Measurements from ENCODE around the gene ZMIZ1. TPM values are rescaled to one million over a fixed set of nuclear protein-coding genes. Genes with fewer than 3 reads are reported as not detected.

Gene ZMIZ1
- polyA plus RNA-seq, 1 experiment = 7.6 TPM

- CTCF ChIA-PET = interaction anchor here (0.6 to 2.9 kb wide), 2 partner anchors 62 to 69 kb away, joined by 5 to 10 read pairs; no protein-coding TSS in a partner anchor
- Histone ChIP-seq H3K27ac (ENCODE audit: low read depth, low read length) (peak overlapping the region; percentile 57), H3K9me3 (ENCODE audit: control insufficient read depth, insufficient read depth, low read length) (no peaks in the 10 kb centered on the region)
Measured at GRCh38 chr10:79133416-79133815, 64.7 kb downstream of the ZMIZ1 start.

GRCh38 chr10:79135790-79136189 lies 67.0 kb downstream of the ZMIZ1 start:
- no peak overlapping the region for H3K4me3 ChIP-seq (ENCODE audit: low read depth, low read length)
- DNase-seq (ENCODE audit: low read depth, low spot score) = no peak
- no peaks in the 10 kb centered on the region for H3K27me3 ChIP-seq (ENCODE audit: control insufficient read depth, insufficient read depth, low read length)
- POLR2A ChIA-PET = no interaction called here
- CTCF ChIA-PET = no interaction called here
- peak overlapping the region; percentile 77 for H3K27ac ChIP-seq (ENCODE audit: low read depth, low read length)
- no peaks in the 10 kb centered on the region for H3K9me3 ChIP-seq (ENCODE audit: control insufficient read depth, insufficient read depth, low read length)
- no peak for TF ChIP-seq CTCF (IDR thresholded peaks at IDR 0.05; ENCODE audit: low read depth, low read length)

More at GRCh38 chr10:79133416-79133815, 64.7 kb downstream of the ZMIZ1 start:
- TF ChIP-seq CTCF (IDR thresholded peaks at IDR 0.05; ENCODE audit: low read depth, low read length) = no peak
- DNase-seq (ENCODE audit: low read depth, low spot score) = no peak
- POLR2A ChIA-PET = interaction anchor here (0.6 to 0.7 kb wide), 2 partner anchors 44 to 1072 kb away, joined by 3 read pairs; no protein-coding TSS in a partner anchor
- no peak overlapping the region for H3K4me3 ChIP-seq (ENCODE audit: low read depth, low read length)
- H3K27me3 ChIP-seq (ENCODE audit: control insufficient read depth, insufficient read depth, low read length) = no peaks in the 10 kb centered on the region

GRCh38 chr10:79136236-79137005 lies 67.7 kb downstream of the ZMIZ1 start:
- no peak overlapping the region for H3K4me3 ChIP-seq (ENCODE audit: low read depth, low read length)
- peak overlapping the region; percentile 97 for H3K27ac ChIP-seq (ENCODE audit: low read depth, low read length)
- CTCF ChIA-PET = interaction anchor here (1.4 to 2.0 kb wide), 2 partner anchors 9 to 59 kb away, joined by 3 to 4 read pairs; no protein-coding TSS in a partner anchor
- no peaks in the 10 kb centered on the region for H3K9me3 ChIP-seq (ENCODE audit: control insufficient read depth, insufficient read depth, low read length)
- H3K27me3 ChIP-seq (ENCODE audit: control insufficient read depth, insufficient read depth, low read length) = no peaks in the 10 kb centered on the region
- no peak for DNase-seq (ENCODE audit: low read depth, low spot score)
- TF ChIP-seq CTCF (IDR thresholded peaks at IDR 0.05; ENCODE audit: low read depth, low read length) = no peak
- POLR2A ChIA-PET = interaction anchor here (0.6 to 1.1 kb wide), 3 partner anchors 9 to 40 kb away, joined by 3 to 5 read pairs (median 4); no protein-coding TSS in a partner anchor

- no peak for TF ChIP-seq CTCF (IDR thresholded peaks at IDR 0.05; ENCODE audit: low read depth, low read length)
Measured at GRCh38 chr10:79137300-79137756, 68.6 kb downstream of the ZMIZ1 start.

GRCh38 chr10:79137826-79138225 lies 69.1 kb downstream of the ZMIZ1 start:
- ChIA-PET POLR2A (interaction anchor here (0.7 kb wide), 1 partner anchor 23 kb away, joined by 4 read pairs; no protein-coding TSS in a partner anchor), CTCF (interaction anchor here (1.4 to 2.0 kb wide), 2 partner anchors 57 to 1090 kb away, joined by 4 read pairs; no protein-coding TSS in a partner anchor)

More at GRCh38 chr10:79137300-79137756, 68.6 kb downstream of the ZMIZ1 start:
- H3K4me3 ChIP-seq (ENCODE audit: low read depth, low read length) = no peak overlapping the region
- H3K27ac ChIP-seq (ENCODE audit: low read depth, low read length) = peak overlapping the region; percentile 97
- POLR2A ChIA-PET = interaction anchor here (0.7 to 1.1 kb wide), 3 partner anchors 10 to 40 kb away, joined by 3 to 5 read pairs (median 4); no protein-coding TSS in a partner anchor
- H3K9me3 ChIP-seq (ENCODE audit: control insufficient read depth, insufficient read depth, low read length) = no peaks in the 10 kb centered on the region
- H3K27me3 ChIP-seq (ENCODE audit: control insufficient read depth, insufficient read depth, low read length) = no peaks in the 10 kb centered on the region
- CTCF ChIA-PET = interaction anchor here (1.4 to 2.0 kb wide), 3 partner anchors 10 to 1090 kb away, joined by 3 to 4 read pairs (median 4); no protein-coding TSS in a partner anchor
- DNase-seq (ENCODE audit: low read depth, low spot score) = no peak

More at GRCh38 chr10:79137826-79138225, 69.1 kb downstream of the ZMIZ1 start:
- no peaks in the 10 kb centered on the region for H3K27me3 ChIP-seq (ENCODE audit: control insufficient read depth, insufficient read depth, low read length)
- H3K27ac ChIP-seq (ENCODE audit: low read depth, low read length) = peak overlapping the region; percentile 97
- no peak overlapping the region for H3K4me3 ChIP-seq (ENCODE audit: low read depth, low read length)
- DNase-seq (ENCODE audit: low read depth, low spot score) = no peak
- no peak for TF ChIP-seq CTCF (IDR thresholded peaks at IDR 0.05; ENCODE audit: low read depth, low read length)
- H3K9me3 ChIP-seq (ENCODE audit: control insufficient read depth, insufficient read depth, low read length) = no peaks in the 10 kb centered on the region
